HuH-7 (cell line): Measurements from ENCODE around the gene C9orf50.
A peak's percentile ranks its signal among the peaks of the same experiment; 100 is the strongest.
"Not testable (repeated sequence)": the region's sequence is repeated elsewhere in the genome, so short reads cannot be mapped to it uniquely, and the experiment has no call there.

ENCODE experiments used
- DNase-seq: peaks from one replicate; pipeline ENCODE4 v3.0.0; 2011; ENCODE audit warnings: low spot score

The C9orf50 gene

DNA sequence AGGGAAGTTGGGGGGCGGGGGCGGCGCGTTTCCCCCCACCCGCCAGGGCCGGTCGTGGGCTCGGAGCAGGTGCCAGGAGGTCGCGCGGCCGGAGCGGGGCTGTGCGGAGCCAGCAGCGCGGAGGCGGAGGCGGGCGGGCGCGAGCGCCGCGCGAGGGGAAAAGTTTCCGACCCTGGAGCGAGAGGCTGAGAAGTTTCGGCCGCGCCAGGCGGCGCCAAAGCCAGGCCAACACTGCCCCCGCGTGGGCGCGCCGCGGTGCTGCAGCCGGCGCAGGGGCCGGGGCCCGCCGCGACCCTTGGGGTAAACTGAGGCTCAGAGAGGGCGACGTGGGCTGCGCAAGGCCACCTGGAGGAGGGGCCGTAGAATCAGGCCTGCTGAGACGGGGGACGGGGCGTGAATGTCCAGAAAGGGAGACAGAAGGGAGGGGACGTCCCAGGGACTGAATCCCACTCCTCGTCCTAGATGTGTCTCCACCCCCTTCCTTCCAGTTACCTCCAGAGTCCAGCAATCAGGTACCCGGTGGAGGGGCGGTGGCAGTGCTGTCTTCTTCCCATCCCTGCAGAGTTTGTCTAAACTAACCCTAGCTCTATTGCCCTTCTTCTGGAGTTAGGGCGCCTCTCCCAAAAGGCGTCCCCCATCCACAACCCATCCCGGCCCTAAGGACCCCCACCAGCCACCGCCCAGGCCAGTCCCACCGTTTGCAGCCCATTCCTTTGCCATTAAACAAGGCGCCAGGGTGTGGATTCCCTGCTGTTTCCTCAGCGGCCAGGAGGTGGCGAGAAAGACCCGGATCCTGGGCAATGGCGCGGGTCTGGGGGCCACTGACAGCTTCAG lies 10.2 kb downstream of the C9orf50 start:
- DNase-seq: peak; percentile 95

DNA sequence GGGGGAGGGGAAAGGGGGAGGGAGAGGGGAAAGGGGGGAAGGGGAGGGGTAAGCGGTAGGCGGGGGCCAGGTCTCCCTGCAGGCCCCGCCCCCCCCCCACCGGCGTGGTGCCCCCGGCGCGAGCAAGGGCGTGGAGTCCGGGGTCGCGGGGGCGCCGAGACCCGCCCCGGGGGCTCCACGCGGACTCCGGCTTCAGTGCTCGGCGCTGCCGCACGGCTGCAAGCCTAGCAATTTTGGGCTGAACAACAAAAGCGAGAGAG lies 10.8 kb downstream of the C9orf50 start:
- no peak for DNase-seq

DNA sequence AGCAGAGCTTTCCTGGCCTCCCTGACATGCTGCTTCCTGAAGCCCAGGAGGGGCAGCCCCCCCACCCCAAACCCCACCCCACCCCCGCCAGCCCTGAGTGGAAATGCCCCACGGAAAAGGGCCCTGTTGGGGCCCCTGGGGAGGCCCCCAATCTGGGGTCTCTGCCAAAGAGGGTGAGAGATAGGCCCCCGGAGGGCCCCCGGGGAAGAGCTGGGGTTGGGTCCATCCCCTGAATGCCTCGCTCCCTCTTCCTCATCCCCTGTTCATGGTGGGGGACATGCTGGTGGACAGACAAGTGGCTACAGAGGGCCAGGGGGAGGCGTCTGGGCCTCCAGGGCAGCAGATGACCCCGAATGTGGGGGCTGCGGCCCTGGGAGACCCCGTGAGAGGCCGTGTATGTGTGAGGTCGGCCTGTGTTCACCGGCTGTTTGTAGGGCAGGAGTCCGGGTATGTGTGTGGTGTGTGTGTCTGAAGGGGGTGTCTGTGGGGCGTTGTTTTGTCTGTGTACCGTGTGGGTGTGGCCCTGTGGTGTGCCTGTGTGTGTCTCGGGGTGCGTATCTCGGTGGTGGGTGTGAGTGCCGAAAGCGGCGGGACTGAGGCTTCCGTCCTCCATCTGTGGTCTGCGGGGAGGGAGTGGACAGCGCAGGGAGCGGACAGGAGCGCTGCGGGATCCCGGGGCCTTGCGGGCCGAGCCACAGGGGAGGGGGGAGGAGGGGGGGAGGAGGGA lies 11.3 kb downstream of the C9orf50 start:
- DNase-seq: peak; percentile 56

DNA sequence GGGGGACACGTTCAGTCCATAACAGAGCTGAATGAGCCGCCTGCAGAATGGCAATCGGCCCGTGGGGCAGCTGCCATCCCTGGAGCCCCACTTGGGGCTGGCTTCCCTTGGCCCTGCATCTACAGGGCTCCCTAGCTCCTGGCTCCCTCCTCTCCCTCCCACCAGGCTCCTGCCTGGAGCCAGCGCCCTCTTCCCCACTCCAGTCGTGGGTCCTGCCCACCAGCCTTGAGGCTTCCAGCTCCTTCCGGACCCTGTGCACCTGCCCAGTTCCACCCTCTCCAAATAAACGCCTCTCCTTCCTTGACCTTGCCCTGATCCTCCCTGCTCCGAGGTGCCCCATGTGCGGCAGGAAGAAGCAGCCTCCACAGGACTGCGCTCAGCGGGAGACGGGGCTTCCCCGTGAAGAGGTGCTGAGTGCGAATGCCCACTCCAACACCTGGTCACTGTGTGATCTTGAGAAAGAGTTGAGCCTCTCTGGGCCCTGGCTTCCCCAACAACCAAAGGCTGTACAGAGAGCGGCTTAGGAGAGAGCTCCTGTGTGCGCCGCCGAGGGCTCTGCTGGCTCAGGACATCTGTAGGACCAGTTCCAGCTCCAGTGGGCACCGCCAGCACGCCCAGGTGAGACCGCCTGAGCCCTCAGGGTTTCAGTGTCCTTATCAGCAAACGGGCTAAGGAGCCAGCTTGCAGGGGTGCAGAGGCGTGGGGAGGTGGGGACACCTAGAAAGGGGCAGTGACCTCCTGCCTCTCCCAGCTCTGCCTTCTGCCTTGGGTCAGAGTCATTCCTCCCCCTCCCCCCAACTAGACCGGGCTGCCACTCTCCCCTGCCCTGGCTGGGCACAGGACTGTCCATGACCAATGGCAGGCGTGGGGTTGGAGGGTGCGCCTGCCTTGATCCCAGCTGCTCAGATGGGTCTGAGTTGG lies 12.1 kb downstream of the C9orf50 start:
- no peak for DNase-seq

DNA sequence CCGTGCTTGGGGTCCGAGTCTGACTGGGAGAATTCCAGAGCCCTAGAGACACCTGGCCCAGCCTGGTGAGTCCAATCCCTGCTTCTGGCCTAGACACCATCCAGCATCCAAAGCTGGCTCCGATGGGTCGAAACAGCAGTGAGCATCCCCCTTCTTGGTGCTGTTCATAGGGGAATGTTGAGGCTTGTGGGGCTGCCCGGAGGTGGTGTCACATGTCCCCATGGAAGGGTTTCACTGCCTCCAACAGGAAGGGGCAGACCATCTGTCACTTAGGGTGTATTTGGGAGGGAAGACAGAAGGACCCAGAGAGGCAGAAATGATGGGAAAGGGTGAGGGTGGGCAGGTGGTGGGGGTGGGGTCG lies 13.9 kb downstream of the C9orf50 start:
- DNase-seq: no peak

DNA sequence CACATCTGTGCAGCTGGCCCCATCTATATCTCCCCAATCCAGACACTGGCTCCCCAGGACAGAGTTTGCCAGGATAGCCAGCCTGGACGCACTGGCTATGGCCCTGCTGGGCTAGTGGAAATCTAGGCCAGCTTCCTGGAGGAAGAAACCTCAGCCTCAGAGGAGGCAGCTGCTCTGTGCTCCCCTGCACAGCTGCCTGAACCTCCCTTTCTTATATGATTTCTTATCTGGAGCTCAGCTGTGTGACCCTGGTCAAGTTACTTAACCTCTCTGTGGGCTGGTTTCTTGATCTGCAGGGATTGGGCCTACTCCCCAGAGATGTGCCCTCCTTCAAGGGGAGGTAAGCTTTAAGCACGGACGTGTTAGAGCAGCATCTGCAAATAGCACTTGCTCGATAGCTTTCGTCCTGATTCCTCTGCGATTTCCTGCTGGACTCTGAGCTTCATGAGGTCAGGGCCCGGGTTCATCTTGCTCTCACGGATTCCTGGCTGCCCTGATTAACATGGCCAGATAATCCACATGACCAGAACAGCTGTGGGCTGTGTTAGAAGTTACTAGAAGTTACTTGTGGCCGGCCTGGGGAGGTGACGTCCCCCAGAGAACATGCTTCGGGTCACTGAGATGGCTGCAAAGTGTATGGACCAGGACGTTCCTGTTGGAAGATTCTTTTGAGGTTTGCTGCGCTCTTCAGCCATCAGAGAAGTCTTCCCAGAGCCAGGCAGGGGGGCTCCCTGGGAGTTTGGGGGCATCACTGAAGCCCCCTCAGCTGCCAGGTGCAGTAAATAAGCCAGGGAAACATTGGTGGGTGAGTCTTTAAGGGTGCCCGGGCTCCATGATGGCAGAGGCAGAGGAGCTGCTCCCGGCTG lies 14.5 kb downstream of the C9orf50 start:
- no peak for DNase-seq

DNA sequence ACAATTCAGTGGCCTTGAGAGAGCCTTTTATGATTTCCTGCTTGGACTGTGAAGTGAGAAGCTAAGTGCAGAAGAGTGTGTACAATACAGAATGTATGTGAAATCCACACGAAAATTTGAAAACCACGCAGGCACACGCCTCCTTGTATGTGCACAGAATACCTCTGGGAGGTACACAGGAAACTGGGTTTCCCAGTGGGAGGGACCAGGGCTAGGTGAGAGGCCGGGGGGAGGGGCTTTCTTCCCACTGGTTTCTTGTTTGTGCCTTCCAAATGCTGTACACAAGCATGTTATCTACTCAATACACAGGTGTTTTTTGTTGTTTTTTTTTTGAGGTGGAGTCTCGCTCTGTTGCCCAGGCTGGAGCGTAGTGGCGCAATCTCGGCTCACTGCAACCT lies 16.1 kb downstream of the C9orf50 start:
- DNase-seq: no peak

DNA sequence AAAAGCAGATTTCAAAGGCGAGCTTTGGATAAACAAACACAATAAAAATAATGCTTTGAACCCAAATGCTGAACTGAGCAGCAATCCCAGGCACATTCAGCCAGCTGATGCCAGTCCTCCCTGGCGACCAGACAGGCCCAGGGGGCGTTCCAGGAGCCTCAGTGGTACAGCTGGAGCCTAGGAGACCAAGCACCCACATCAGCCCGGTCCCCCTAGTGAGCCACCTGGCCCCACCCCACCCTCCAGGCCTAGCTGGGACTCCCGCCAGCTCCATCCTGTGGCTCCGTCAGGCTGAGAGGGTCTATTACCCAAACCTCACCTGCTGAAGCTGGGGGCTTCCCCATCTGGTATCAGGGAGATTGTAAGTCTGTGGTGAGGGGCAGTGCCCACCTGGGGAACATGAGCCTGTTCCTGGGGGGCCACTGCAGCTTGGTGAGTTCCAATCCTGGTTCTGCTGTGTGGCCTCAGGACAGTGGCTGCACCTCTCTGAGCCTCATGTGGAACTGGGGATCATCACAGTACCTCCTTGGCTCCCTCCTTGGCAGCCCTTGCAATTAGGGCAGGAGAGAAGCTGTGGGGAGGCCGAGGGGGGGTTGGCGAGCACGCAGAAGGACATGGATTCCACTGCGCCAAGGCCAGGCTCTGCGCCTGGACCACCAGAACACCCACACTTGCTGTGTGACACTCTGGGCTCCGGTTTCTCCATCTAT lies 16.7 kb downstream of the C9orf50 start:
- no peak for DNase-seq

DNA sequence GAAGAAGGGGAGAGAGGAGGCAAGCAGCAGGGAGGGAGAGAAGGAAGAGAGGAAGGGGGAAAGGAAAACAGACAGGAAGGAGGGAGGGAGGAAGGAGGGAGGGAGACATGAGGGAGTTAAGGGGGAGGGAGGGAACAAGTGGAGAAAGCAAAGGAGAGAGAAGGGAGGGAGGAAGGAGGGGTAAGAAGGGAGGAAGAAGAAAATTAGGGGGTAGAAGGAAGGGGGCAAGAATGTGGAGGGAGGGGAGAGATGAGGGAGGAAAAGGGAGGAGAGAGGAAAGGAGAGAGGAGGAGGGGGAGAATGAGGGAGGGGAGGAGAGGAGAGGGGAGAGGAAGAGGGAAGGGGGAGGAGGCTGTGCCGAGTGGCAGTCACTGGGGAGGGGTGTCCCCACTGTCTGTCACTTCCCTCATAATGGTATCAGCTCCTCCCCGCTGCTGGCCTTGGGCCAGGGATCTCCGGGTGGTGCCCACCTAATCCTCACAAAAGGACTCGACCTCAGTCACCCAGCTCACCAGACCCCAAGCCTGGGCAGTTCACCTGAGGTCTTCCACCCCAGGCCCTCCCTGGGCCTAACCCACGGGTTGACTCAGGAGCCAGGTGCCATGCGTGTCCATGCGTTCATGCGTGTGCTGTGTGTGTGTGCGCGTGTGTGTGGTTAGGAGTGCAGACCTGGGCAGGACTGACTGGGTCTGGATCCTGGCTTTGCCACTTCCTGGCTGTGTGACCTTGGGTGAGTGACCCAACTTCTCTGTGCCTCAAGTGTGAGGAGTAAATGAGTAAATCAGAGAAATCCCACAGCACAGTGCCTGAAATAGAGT lies 18.1 kb downstream of the C9orf50 start:
- no peak for DNase-seq

DNA sequence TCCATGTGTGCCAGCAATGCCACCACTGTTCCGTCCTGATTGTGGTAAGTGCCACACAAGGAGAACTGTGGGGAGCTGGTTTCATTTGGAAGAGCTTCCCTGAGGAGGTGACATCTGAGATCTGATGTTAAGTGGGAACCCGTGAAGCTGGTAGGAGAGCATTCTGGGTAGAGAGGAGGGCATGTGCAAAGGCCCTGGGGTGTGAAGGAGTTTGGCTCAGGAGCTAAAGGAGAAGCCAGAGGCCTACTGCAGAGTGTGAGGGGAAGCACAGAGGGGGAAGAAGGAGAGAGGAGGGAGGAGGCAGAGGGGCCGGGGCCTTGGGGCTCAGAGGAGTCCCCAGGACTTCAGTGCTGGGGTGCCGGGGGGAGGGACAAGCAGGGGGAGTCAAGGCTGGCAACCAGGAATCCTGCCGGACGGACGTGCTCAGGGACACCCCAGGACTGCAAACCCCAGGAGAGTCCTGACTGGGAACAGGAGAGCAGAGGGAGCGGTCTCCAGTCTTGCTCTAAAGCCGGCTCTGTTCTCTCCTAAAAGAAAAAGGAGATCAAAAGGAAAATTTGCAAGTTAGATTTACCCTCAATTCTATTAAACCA lies 19.7 kb downstream of the C9orf50 start:
- no peak for DNase-seq

DNA sequence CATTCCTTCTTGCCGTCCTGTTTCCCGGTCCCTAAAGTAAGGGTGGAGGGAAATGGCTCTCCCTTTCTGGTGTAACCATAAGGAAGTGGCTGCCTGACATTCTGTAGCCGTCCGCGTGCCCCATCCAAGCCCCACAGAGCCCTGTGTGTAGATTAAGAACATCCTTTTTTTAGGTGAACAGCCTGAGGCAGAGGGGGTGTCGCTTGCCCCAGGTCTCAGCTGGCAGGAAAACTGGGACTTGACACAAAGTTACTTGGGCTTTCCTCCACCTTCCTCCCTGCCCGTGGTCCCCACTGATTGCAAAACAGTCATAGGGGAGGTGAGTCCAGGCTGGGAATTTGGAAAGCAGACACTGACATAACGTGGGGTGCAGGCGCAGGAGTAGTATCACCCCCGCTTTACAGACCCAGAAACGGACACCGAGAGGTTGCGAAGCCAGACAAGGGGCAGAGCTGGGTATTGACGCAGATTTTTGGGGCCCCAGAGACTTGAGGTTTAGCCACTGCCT lies 22.8 kb downstream of the C9orf50 start:
- no peak for DNase-seq

DNA sequence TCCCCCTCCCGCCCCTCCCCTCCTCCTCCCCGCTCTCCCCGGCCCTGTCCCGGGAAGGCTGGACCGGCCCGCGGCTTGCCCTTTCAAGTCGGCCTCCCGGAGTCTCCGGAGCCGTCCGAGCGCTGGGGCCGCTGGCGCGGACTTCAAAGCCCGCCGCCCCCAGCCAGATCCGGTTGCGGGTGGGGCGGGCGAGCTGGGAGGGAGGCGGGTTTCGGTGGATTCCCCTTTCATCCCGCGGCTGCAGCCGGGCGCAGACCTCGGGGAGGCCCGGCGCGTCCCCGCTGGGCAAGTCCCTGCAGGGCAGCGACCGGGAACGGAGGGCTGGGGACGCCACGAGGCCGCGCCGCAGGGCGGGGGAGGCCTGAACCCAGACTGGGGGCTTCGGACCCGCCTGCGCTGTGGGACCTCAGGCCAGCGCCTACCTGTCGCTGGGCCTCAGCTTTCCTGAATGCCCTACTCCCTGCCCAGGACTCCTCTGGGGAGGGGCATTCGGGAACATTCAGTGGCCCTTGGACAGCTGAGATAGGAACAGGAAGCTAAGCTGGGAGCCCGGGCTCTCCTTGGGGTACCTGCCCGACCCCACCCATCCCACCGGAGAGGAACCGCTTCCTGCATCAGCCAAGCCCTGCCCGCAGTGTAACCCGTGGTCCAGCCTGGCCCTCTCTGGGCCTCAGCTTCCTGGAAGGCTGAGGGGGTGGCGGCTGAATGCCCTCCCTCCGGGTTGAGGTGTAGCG lies 23.4 kb downstream of the C9orf50 start:
- peak; percentile 68 for DNase-seq

DNA sequence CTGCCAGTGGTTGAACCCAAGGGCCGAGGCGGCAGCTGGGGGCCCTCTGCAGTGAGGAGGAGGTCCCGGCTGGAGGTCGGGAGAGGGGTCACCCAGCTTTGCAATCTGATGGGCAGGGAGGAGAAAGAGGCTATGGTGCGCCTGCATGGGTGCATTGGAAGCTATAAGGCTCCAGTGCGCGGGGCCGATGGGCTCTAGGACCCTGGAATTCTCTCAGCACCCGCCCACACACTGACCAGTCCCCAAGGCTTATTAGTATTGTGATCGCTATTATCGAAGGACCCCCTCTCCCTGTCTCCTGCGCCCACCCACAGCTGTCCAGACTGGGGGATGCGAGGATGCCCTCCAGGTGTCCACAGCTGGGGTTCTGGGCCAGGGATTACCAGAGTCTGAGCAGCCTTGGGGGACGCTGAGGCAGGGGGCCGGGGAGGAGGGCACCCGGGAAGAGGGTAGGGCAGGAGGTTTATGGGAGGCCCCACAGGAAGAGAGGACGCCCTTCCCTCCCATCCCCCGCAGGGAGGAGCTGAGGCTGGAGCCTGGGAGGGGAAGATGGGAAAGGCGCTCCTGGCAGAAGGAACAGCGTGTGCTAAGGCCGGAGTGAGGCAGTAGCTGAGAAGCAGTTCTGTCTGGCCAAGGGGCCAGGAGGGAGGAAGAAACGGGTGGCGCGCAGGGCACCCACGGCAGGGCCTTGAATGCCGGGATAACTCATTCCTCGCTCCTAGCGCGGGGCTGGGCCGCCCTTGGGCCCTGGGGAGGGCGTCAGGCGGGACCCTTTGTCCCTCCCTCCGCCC lies 24.2 kb downstream of the C9orf50 start:
- DNase-seq: peak; percentile 77

DNA sequence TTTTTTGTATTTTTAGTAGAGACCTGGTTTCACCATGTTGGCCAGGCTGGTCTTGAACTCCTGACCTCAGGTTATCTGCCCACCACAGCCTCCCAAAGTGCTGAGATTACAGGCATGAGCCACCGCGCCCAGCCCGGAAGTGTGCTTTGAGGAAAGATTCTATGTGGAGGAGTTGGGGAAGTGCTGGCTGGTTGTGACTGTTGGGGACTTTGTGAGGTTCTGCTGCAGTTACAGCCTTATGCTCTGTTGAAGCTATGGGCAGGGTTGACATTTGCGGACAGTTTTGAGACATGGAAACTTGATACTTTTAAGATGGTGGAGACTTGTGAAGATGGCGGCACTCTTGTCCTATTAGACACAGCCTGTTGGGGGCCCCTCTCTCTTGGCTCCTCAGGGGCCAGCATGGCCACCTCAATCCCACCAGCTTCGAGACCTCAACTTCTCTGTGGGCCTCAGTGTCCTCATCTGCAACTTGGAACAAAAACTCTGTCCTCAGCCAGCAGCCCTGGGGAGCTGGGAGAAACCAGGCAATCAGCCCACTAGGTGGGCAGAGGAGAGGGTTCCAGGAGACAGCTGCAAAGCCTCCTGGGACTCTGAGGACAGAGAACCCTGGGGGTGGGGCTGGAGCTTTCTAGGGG lies 24.9 kb downstream of the C9orf50 start:
- DNase-seq: peak; percentile 54

DNA sequence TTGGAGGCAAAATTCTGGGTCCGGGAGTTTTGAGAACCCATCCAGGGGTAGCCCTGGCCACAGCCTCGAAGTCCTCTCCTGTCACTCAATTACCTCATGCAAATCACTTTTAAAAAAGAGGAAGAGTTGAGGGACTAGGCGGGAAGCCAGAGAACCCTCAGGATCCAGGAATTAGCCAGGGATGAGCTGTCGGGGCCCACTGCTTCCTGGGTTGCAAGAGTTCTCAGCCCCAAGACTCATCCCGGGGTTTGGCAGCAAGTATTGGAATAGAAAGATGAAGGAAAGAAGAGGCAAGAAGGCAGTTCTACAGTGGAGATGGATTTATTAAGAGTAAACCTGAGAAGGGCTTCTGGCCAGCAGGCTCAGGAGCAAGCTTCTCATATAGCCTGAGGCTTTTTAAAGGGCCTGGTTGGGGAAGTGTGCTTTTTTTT lies 25.6 kb downstream of the C9orf50 start:
- DNase-seq: no peak

DNA sequence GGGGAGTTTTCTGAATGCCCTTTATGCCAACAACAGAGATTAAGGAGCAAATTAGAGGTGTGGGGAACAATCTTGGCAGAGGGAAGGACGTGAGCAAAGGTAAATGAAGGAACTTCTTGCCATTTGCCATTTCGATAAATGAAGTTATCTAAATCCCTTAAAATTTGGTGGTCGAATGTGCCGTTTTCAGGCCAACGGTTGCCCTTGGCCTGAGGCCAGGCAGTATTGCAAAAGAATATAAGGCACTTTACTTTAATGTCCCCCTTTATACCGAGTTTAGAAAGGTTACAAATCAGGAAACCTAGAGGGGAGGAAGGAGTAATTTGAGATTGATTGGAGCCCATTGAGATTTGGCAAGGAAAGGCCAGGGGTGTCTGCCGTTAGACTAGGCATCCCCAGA lies 26.3 kb downstream of the C9orf50 start:
- no peak for DNase-seq

DNA sequence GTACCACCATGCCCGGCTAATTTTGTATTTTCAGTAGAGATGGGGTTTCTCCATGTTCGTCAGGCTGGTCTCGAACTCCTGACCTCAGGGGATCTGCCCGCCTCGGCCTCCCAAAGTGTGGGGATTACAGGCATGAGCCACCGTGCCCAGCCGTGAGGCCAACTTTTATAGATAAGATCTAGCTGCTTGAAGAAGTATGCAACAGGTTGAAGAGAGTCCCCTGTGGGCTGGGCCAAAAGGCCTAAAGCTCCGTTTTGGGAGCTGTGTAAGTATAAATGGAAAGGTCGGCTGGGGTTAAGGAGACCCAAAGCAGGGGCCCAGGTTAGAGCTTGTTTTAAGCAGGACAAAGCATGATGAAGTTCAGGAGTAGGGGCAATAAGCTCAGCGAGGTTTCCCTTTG lies 28.1 kb downstream of the C9orf50 start:
- DNase-seq: not testable (repeated sequence)

DNA sequence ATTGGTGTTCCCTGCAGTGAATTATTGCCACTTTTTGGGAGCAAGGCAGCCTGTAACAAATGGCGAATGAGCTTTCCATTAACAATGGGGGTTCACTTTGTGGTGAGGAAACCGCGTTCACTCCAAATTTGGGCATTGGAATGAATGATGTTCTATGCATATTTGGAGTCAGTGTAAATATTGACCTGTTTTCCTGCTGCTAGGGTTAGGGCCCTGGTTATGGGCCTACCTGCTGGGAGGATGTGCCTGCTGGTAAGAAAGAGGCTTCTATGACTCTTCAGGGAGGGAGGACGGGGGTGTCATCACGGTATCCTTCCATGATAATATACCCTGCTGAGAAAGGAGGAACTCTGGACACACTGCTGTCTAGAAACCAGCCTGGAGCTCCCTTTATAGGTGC lies 29.0 kb downstream of the C9orf50 start:
- no peak for DNase-seq
